GM23338 (cell line): Measurements from ENCODE around the gene IL17C. TPM values are rescaled to one million over a fixed set of nuclear protein-coding genes. Genes with fewer than 3 reads are reported as not detected.

Source experiments
- ATAC-seq: fragments of 200-7000 bp; cut with Tn5 transposase; 3 replicates; pipeline ENCODE4 v1.9.1; 2020
- DNase-seq: peaks from one replicate; pipeline ENCODE4 v3.0.0-alpha.2; 2015; ENCODE audit warnings: low spot score
- H2AFZ ChIP-seq: fragments of 200-600 bp; sonication (generic); 2 replicates; pipeline ENCODE4 v1.8.0; 2016; ENCODE audit warnings: antibody characterized with exemption, mild to moderate bottlenecking, moderate library complexity
- H3F3A ChIP-seq: fragments of 200-600 bp; sonication (generic); replicated peaks from 2 replicates; pipeline ENCODE4 v1.8.0; 2017; ENCODE audit warnings: antibody characterized with exemption, mixed run types, low read depth
- H3K27ac ChIP-seq: fragments of 200-600 bp; sonication (generic); 2 replicates; pipeline ENCODE4 v1.6.1; 2016; ENCODE audit warnings: low read depth
- H3K27me3 ChIP-seq: fragments of 200-600 bp; sonication (generic); 2 replicates; pipeline ENCODE4 v1.8.0; 2016; ENCODE audit warnings: mild to moderate bottlenecking, mixed run types, moderate library complexity; ENCODE audit not compliant: insufficient read depth
- H3K36me3 ChIP-seq: fragments of 200-600 bp; sonication (generic); 2 replicates; pipeline ENCODE4 v1.8.0; 2016; ENCODE audit warnings: mild to moderate bottlenecking; ENCODE audit not compliant: insufficient read depth
- H3K4me1 ChIP-seq: fragments of 200-600 bp; sonication (generic); 2 replicates; pipeline ENCODE4 v1.8.0; 2016; ENCODE audit warnings: mild to moderate bottlenecking, moderate library complexity; ENCODE audit not compliant: insufficient read depth
- H3K4me2 ChIP-seq: fragments of 200-600 bp; sonication (generic); 2 replicates; pipeline ENCODE4 v1.7.1; 2017; ENCODE audit warnings: mixed run types
- H3K4me3 ChIP-seq: fragments of 200-600 bp; sonication (generic); 2 replicates; pipeline ENCODE4 v1.6.1; 2016; ENCODE audit warnings: mixed run types
- H3K79me2 ChIP-seq: fragments of 200-600 bp; sonication (generic); replicated peaks from 2 replicates; pipeline ENCODE4 v1.8.0; 2017; ENCODE audit warnings: mild to moderate bottlenecking; ENCODE audit not compliant: insufficient read depth
- H3K9me2 ChIP-seq: fragments of 200-600 bp; sonication (generic); 2 replicates; pipeline ENCODE4 v1.8.0; 2017; ENCODE audit not compliant: insufficient read depth
- H4K20me1 ChIP-seq: fragments of 200-600 bp; sonication (generic); replicated peaks from 2 replicates; pipeline ENCODE4 v1.8.0; 2017; ENCODE audit warnings: mild to moderate bottlenecking; ENCODE audit not compliant: insufficient read depth
- H3K27ac Mint-ChIP-seq: 2 replicates; pipeline ENCODE4 v1.8.0; 2020; ENCODE audit warnings: inconsistent platforms, mild to moderate bottlenecking, moderate library complexity, mixed read lengths
- H3K27me3 Mint-ChIP-seq: 3 replicates; pipeline ENCODE4 v1.8.0; 2022; ENCODE audit warnings: low read depth, mild to moderate bottlenecking, moderate library complexity, mixed read lengths, inconsistent platforms; ENCODE audit not compliant: insufficient read depth, poor library complexity
- H3K36me3 Mint-ChIP-seq: 3 replicates; pipeline ENCODE4 v1.8.0; 2021; ENCODE audit warnings: low read depth, mild to moderate bottlenecking, inconsistent platforms, moderate library complexity, mixed read lengths
- H3K4me1 Mint-ChIP-seq: 3 replicates; pipeline ENCODE4 v1.8.0; 2020; ENCODE audit warnings: mild to moderate bottlenecking, inconsistent platforms, mixed read lengths
- H3K4me3 Mint-ChIP-seq: 3 replicates; pipeline ENCODE4 v1.8.0; 2021; ENCODE audit warnings: moderate library complexity, mild to moderate bottlenecking, inconsistent platforms, mixed read lengths
- H3K9me3 Mint-ChIP-seq: 3 replicates; pipeline ENCODE4 v1.8.0; 2020; ENCODE audit warnings: moderate library complexity, mild to moderate bottlenecking, inconsistent platforms, mixed read lengths
- EZH2 ChIP-seq: fragments of 200-600 bp; sonication (generic); IDR thresholded peaks from one replicate; pipeline ENCODE4 v1.8.0; 2017; ENCODE audit warnings: antibody characterized with exemption, mild to moderate bottlenecking, low read depth; ENCODE audit not compliant: unreplicated experiment
- EZH2phosphoT487 ChIP-seq: fragments of 200-600 bp; sonication (generic); IDR thresholded peaks from one replicate; pipeline ENCODE4 v1.8.1; 2018; ENCODE audit warnings: antibody characterized with exemption; ENCODE audit not compliant: unreplicated experiment
- JUNB ChIP-seq: IDR thresholded peaks from one replicate; pipeline ENCODE4 v1.6.1; 2016; ENCODE audit warnings: antibody characterized with exemption; ENCODE audit not compliant: unreplicated experiment
- NANOG ChIP-seq: IDR thresholded peaks from 2 replicates; pipeline ENCODE4 v1.6.1; 2016; ENCODE audit warnings: antibody characterized with exemption, borderline replicate concordance
- POLR2AphosphoS5 ChIP-seq: IDR thresholded peaks from 2 replicates; pipeline ENCODE4 v1.6.1; 2016; ENCODE audit warnings: antibody characterized with exemption, low read depth
- ZNF114 ChIP-seq: fragments of 250-450 bp; sonication (Bioruptor Pico); IDR thresholded peaks from 2 replicates; pipeline ENCODE4 v1.5.0; 2020; ENCODE audit warnings: mild to moderate bottlenecking, moderate library complexity
- ZNF331 ChIP-seq: fragments of 250-450 bp; sonication (Bioruptor Pico); IDR thresholded peaks from 2 replicates; pipeline ENCODE4 v1.5.0; 2020; ENCODE audit warnings: low read depth, mild to moderate bottlenecking, moderate library complexity
- polyA plus RNA-seq: library from polyadenylated mRNA; unstranded; fragments of >200 nt; fragmentation: Nextera tagmentation; extraction: Ambion mirVana; gene quantifications from 2 replicates; pipeline ENCODE4 v1.2.1, GENCODE V29; 2016
- total RNA-seq: library from RNA; depleted of rRNA; stranded (reverse); fragments of >200 nt; shearing (Covaris generic); gene quantifications from 2 replicates; pipeline ENCODE4 v1.2.3, GENCODE V29; 2014
- TF ChIP-seq, protein P1 (sequence below), 2 experiments: fragments of 200-600 bp in 1 of 2; sonication (generic) in 1 of 2; conservative IDR thresholded peaks; 2 replicates each; pipeline versions ENCODE4 v1.5.1 to v1.6.1; 2016 to 2017; ENCODE audit warnings: antibody characterized with exemption in 2 of 2, low read depth in 2 of 2, mild to moderate bottlenecking in 2 of 2, moderate library complexity in 1 of 2
- TF ChIP-seq, protein P2 (sequence below): fragments of 250-450 bp; sonication (Bioruptor Pico); IDR thresholded peaks from 2 replicates; pipeline ENCODE4 v1.5.0; 2020; ENCODE audit warnings: mild to moderate bottlenecking, moderate library complexity
- TF ChIP-seq, protein P3 (sequence below): IDR thresholded peaks from 2 replicates; pipeline ENCODE4 v1.6.1; 2016; ENCODE audit warnings: antibody characterized with exemption

Gene IL17C
- total and polyA plus RNA-seq, 2 experiments from 2014 or later = 2.7 to 3.9 TPM

- Histone ChIP-seq H3K9me2 (no peaks in the 10 kb centered on the region), H3K4me1 (no peaks in the 10 kb centered on the region), H4K20me1 (peaks cover 15% of the 10 kb centered on the region; the same call in 1 of the 2 replicates), H3K79me2 (peaks cover 7% of the 10 kb centered on the region; the same call in 1 of the 2 replicates), H3K4me2 (no peak overlapping the region), H3K27ac (no peak overlapping the region), H3F3A (0 out of 2 replicates have a peak, but pooled peaks cover 8% of the 10 kb centered on the region), H3K4me3 (no peak overlapping the region), H3K27me3 (no peaks in the 10 kb centered on the region), H3K36me3 (peaks cover 30% of the 10 kb centered on the region), H2AFZ (no peak overlapping the region)
- ATAC-seq (no peak), DNase-seq (no peak)
- peak overlapping the region; percentile 6; the same call in 2 of the 3 replicates for H3K4me3 Mint-ChIP-seq
- H3K9me3 Mint-ChIP-seq = no peaks in the 10 kb centered on the region
- H3K27ac Mint-ChIP-seq = no peak overlapping the region
- TF ChIP-seq ZNF331 (CRISPR knock-in tag) = no peak
- H3K4me1 Mint-ChIP-seq = peaks cover 25% of the 10 kb centered on the region
- H3K27me3 Mint-ChIP-seq = peaks cover 5% of the 10 kb centered on the region
- peaks cover 60% of the 10 kb centered on the region for H3K36me3 Mint-ChIP-seq
Observed at GRCh38 chr16:88601313-88602036, 36.9 kb upstream of the IL17C start.

- no peak overlapping the region for H3K27ac ChIP-seq
- Mint-ChIP-seq H3K27ac (no peak overlapping the region), H3K36me3 (peaks cover 62% of the 10 kb centered on the region), H3K4me1 (peaks cover 25% of the 10 kb centered on the region), H3K27me3 (peaks cover 5% of the 10 kb centered on the region), H3K4me3 (no peak overlapping the region), H3K9me3 (no peaks in the 10 kb centered on the region)
- H4K20me1 ChIP-seq = peaks cover 13% of the 10 kb centered on the region; the same call in 1 of the 2 replicates
- no peaks in the 10 kb centered on the region for H3K4me1 ChIP-seq
- no peaks in the 10 kb centered on the region for H3K9me2 ChIP-seq
- no peaks in the 10 kb centered on the region for H3K27me3 ChIP-seq
- peaks cover 1% of the 10 kb centered on the region; the same call in 1 of the 2 replicates for H3K79me2 ChIP-seq
- DNase-seq (no peak), ATAC-seq (no peak)
- H3K4me3 ChIP-seq = no peak overlapping the region
- H3K4me2 ChIP-seq = no peak overlapping the region
- peaks cover 32% of the 10 kb centered on the region for H3K36me3 ChIP-seq
- H2AFZ ChIP-seq = no peak overlapping the region
- H3F3A ChIP-seq = 0 out of 2 replicates have a peak, but pooled peaks cover 8% of the 10 kb centered on the region
- TF ChIP-seq ZNF114 (CRISPR knock-in tag) = no peak
- TF ChIP-seq NANOG = no peak
- no peak for TF ChIP-seq ZNF331 (CRISPR knock-in tag)
- no peak for TF ChIP-seq POLR2AphosphoS5
- TF ChIP-seq, protein P1, sequence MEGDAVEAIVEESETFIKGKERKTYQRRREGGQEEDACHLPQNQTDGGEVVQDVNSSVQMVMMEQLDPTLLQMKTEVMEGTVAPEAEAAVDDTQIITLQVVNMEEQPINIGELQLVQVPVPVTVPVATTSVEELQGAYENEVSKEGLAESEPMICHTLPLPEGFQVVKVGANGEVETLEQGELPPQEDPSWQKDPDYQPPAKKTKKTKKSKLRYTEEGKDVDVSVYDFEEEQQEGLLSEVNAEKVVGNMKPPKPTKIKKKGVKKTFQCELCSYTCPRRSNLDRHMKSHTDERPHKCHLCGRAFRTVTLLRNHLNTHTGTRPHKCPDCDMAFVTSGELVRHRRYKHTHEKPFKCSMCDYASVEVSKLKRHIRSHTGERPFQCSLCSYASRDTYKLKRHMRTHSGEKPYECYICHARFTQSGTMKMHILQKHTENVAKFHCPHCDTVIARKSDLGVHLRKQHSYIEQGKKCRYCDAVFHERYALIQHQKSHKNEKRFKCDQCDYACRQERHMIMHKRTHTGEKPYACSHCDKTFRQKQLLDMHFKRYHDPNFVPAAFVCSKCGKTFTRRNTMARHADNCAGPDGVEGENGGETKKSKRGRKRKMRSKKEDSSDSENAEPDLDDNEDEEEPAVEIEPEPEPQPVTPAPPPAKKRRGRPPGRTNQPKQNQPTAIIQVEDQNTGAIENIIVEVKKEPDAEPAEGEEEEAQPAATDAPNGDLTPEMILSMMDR (conservative IDR thresholded peaks at IDR 0.05; ENCODE audit: low read depth in 2 of 2) = no peak
- TF ChIP-seq JUNB = no peak
- TF ChIP-seq EZH2phosphoT487 = no peak
- TF ChIP-seq, protein P2, sequence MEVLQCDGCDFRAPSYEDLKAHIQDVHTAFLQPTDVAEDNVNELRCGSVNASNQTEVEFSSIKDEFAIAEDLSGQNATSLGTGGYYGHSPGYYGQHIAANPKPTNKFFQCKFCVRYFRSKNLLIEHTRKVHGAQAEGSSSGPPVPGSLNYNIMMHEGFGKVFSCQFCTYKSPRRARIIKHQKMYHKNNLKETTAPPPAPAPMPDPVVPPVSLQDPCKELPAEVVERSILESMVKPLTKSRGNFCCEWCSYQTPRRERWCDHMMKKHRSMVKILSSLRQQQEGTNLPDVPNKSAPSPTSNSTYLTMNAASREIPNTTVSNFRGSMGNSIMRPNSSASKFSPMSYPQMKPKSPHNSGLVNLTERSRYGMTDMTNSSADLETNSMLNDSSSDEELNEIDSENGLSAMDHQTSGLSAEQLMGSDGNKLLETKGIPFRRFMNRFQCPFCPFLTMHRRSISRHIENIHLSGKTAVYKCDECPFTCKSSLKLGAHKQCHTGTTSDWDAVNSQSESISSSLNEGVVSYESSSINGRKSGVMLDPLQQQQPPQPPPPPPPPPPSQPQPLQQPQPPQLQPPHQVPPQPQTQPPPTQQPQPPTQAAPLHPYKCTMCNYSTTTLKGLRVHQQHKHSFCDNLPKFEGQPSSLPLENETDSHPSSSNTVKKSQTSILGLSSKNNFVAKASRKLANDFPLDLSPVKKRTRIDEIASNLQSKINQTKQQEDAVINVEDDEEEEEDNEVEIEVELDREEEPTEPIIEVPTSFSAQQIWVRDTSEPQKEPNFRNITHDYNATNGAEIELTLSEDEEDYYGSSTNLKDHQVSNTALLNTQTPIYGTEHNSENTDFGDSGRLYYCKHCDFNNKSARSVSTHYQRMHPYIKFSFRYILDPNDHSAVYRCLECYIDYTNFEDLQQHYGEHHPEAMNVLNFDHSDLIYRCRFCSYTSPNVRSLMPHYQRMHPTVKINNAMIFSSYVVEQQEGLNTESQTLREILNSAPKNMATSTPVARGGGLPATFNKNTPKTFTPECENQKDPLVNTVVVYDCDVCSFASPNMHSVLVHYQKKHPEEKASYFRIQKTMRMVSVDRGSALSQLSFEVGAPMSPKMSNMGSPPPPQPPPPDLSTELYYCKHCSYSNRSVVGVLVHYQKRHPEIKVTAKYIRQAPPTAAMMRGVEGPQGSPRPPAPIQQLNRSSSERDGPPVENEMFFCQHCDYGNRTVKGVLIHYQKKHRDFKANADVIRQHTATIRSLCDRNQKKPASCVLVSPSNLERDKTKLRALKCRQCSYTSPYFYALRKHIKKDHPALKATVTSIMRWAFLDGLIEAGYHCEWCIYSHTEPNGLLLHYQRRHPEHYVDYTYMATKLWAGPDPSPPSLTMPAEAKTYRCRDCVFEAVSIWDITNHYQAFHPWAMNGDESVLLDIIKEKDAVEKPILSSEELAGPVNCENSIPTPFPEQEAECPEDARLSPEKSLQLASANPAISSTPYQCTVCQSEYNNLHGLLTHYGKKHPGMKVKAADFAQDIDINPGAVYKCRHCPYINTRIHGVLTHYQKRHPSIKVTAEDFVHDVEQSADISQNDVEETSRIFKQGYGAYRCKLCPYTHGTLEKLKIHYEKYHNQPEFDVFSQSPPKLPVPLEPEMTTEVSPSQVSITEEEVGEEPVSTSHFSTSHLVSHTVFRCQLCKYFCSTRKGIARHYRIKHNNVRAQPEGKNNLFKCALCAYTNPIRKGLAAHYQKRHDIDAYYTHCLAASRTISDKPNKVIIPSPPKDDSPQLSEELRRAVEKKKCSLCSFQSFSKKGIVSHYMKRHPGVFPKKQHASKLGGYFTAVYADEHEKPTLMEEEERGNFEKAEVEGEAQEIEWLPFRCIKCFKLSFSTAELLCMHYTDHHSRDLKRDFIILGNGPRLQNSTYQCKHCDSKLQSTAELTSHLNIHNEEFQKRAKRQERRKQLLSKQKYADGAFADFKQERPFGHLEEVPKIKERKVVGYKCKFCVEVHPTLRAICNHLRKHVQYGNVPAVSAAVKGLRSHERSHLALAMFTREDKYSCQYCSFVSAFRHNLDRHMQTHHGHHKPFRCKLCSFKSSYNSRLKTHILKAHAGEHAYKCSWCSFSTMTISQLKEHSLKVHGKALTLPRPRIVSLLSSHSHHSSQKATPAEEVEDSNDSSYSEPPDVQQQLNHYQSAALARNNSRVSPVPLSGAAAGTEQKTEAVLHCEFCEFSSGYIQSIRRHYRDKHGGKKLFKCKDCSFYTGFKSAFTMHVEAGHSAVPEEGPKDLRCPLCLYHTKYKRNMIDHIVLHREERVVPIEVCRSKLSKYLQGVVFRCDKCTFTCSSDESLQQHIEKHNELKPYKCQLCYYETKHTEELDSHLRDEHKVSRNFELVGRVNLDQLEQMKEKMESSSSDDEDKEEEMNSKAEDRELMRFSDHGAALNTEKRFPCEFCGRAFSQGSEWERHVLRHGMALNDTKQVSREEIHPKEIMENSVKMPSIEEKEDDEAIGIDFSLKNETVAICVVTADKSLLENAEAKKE (CRISPR knock-in tag) = no peak
- TF ChIP-seq, protein P3, sequence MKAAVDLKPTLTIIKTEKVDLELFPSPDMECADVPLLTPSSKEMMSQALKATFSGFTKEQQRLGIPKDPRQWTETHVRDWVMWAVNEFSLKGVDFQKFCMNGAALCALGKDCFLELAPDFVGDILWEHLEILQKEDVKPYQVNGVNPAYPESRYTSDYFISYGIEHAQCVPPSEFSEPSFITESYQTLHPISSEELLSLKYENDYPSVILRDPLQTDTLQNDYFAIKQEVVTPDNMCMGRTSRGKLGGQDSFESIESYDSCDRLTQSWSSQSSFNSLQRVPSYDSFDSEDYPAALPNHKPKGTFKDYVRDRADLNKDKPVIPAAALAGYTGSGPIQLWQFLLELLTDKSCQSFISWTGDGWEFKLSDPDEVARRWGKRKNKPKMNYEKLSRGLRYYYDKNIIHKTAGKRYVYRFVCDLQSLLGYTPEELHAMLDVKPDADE = no peak
- no peak for TF ChIP-seq EZH2
Observed at GRCh38 chr16:88602091-88602490, 36.3 kb upstream of the IL17C start.
